ENCODE measurements around the gene IFITM1.

DNA sequence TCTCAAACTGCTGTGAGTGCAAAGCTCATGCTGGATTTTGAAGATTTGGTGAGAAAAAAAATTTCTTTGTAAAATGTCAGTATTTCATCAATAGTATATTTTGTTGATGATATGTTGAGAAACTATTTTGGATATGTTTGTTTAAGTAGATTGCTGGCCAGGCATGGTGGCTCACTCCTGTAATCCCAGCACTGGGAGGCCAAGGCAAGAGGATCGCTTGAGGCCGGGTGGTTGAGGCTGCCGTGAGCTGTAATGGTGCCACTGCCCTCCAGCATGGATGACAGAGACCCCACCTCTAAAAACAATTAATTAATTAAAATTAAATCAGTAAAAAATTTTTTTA, 13.7 kb downstream of the IFITM1 start:
- no peak for TF ChIP-seq EP300 (IDR thresholded peaks at IDR 0.05)
- no peak for TF ChIP-seq CTCF (IDR thresholded peaks at IDR 0.05)

Measured in tibial nerve (tissue), 4 donors.